HG02840 (cell line): ENCODE data around the gene CCDC107.
"Not testable (repeated sequence)": the region's sequence is repeated elsewhere in the genome, so short reads cannot be mapped to it uniquely, and the experiment has no call there.

Source experiments
- ATAC-seq: cut with Tn5 transposase; IDR thresholded peaks from one replicate; pipeline ENCODE4 v1.9.1; 2021; ENCODE audit warnings: mild to moderate bottlenecking, moderate library complexity, moderate number of reproducible peaks; ENCODE audit not compliant: unreplicated experiment, low FRiP score

The CCDC107 gene

GRCh38 chr9:35658137-35658967, at the start of gene CCDC107:
Gene CCDC107, plus strand, starts transcription at chr9:35658292. Its CDS starts 88 bp downstream, at chr9:35658380.
- peak; percentile 64 for ATAC-seq

- no peak for ATAC-seq
Measured at GRCh38 chr9:35609001-35609819, 48.9 kb upstream of the CCDC107 start.

GRCh38 chr9:35609820-35610163, 48.3 kb upstream of the CCDC107 start:
- ATAC-seq = no peak

GRCh38 chr9:35611230-35611797, 46.8 kb upstream of the CCDC107 start:
- no peak for ATAC-seq

- not testable (repeated sequence) for ATAC-seq
Measured at GRCh38 chr9:35612066-35612465, 46.0 kb upstream of the CCDC107 start.

- no peak for ATAC-seq
Measured at GRCh38 chr9:35612843-35613242, 45.2 kb upstream of the CCDC107 start.

GRCh38 chr9:35615981-35616680, 42.0 kb upstream of the CCDC107 start:
- ATAC-seq = no peak

GRCh38 chr9:35616681-35617459, 41.2 kb upstream of the CCDC107 start:
- peak; percentile 43 for ATAC-seq

- ATAC-seq = no peak
Measured at GRCh38 chr9:35617548-35617947, 40.5 kb upstream of the CCDC107 start.

- ATAC-seq = no peak
Measured at GRCh38 chr9:35618325-35618727, 39.8 kb upstream of the CCDC107 start, which contains the start of gene CD72. Gene CD72, minus strand, starts transcription at chr9:35618413. Its CDS starts 110 bp downstream, at chr9:35618303.

- ATAC-seq = peak; percentile 38
Measured at GRCh38 chr9:35618854-35619799, 39.0 kb upstream of the CCDC107 start.

- peak; percentile 30 for ATAC-seq
Measured at GRCh38 chr9:35619800-35620158, 38.3 kb upstream of the CCDC107 start.

GRCh38 chr9:35627575-35627974, 30.5 kb upstream of the CCDC107 start:
- ATAC-seq = no peak

GRCh38 chr9:35628389-35628991, 29.6 kb upstream of the CCDC107 start:
- no peak for ATAC-seq

GRCh38 chr9:35629597-35629996, 28.5 kb upstream of the CCDC107 start:
- no peak for ATAC-seq

GRCh38 chr9:35635730-35636129, 22.4 kb upstream of the CCDC107 start:
- ATAC-seq = no peak

GRCh38 chr9:35636135-35636876, 21.8 kb upstream of the CCDC107 start:
- ATAC-seq = no peak

- ATAC-seq = not testable (repeated sequence)
Measured at GRCh38 chr9:35636877-35637246, 21.2 kb upstream of the CCDC107 start.
